Measurements from ENCODE around the gene KRT6B. TPM values are rescaled to one million over a fixed set of nuclear protein-coding genes. Genes with fewer than 3 reads are reported as not detected.
"Not testable (repeated sequence)": the region's sequence is repeated elsewhere in the genome, so short reads cannot be mapped to it uniquely, and the experiment has no call there.

Gene KRT6B
- total RNA-seq, 3 donors from 2014 or later (not counting 1 experiment from before 2014, with no cell fraction given), result not detected

DNA sequence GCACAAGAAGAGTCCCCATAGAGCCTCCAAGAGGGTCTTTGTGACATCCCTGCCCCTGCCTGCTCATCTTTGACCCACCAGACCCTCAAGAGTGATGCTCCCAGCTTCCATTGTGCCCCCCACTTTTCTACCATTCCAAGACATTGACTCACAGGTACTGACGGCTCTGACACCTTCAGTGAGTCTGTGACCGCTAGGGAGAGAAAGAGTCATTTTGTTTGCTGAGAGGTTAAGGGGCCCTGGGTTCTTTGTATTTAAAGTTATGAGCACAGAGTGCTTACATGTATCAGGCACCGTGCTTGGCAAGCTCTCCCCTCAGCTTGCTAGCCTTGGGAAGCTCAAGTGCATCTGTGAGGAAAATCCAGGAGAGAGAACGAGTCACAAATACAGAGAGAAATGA is 38.7 kb downstream of the KRT6B start:
- Histone ChIP-seq H3K27ac (ENCODE audit: low read length) (no peak overlapping the region), H3K4me1 (ENCODE audit: control insufficient read depth, insufficient read depth, low read length) (no peaks in the 10 kb centered on the region), H3K36me3 (ENCODE audit: control insufficient read depth, insufficient read depth, low read length) (no peaks in the 10 kb centered on the region), H3K27me3 (ENCODE audit: control insufficient read depth, insufficient read depth, low read length) (no peaks in the 10 kb centered on the region), H3K4me3 (ENCODE audit: low read length) (no peak overlapping the region), H3K9me3 (ENCODE audit: control insufficient read depth, insufficient read depth, low read length) (no peaks in the 10 kb centered on the region)
- Mint-ChIP-seq H3K36me3 (no peaks in the 10 kb centered on the region), H3K27ac (no peak overlapping the region), H3K4me1 (no peaks in the 10 kb centered on the region), H3K27me3 (ENCODE audit: low read depth in 2 of 2) (peaks cover 13 to 21% of the 10 kb centered on the region in 2 donors), H3K4me3 (no peak overlapping the region), H3K9me3 (no peaks in the 10 kb centered on the region)
- TF ChIP-seq, protein P1, sequence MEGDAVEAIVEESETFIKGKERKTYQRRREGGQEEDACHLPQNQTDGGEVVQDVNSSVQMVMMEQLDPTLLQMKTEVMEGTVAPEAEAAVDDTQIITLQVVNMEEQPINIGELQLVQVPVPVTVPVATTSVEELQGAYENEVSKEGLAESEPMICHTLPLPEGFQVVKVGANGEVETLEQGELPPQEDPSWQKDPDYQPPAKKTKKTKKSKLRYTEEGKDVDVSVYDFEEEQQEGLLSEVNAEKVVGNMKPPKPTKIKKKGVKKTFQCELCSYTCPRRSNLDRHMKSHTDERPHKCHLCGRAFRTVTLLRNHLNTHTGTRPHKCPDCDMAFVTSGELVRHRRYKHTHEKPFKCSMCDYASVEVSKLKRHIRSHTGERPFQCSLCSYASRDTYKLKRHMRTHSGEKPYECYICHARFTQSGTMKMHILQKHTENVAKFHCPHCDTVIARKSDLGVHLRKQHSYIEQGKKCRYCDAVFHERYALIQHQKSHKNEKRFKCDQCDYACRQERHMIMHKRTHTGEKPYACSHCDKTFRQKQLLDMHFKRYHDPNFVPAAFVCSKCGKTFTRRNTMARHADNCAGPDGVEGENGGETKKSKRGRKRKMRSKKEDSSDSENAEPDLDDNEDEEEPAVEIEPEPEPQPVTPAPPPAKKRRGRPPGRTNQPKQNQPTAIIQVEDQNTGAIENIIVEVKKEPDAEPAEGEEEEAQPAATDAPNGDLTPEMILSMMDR (IDR thresholded peaks at IDR 0.05), result no peak
- DNase-seq (no peak), ATAC-seq (no peak)
- 66% methylated on average over 3 of the region's 4 CpGs for WGBS (ENCODE audit: insufficient coverage)
- intact Hi-C loops (cut with micrococcal nuclease), result no loop called here

DNA sequence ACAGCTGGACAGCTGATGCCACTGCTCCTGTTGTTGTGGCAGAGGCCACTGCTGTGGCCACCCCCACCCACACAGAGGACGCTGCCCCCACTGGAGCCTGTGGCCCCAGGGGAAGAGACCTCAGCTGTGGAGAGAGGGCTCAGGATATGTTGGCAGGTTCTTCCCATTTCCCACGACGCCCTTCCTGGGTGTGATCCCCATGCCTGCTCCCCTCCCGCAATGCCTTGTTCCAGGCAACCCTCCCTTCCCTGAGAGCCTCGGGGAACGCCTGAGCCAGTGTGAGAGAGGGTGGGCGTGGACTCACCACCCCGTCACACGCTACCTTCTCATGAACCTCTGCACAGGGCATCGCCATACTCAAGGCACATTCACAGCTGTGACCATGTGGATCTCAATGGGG is 40.1 kb downstream of the KRT6B start:
- H3K27me3 Mint-ChIP-seq (ENCODE audit: low read depth in 2 of 2), result peaks cover 13 to 24% of the 10 kb centered on the region in 2 donors
- intact Hi-C loops (cut with micrococcal nuclease), result no loop called here
- H3K4me3 ChIP-seq (ENCODE audit: low read length), result no peak overlapping the region
- no peaks in the 10 kb centered on the region for H3K36me3 ChIP-seq (ENCODE audit: control insufficient read depth, insufficient read depth, low read length)
- no peak overlapping the region for H3K27ac Mint-ChIP-seq
- no peak for ATAC-seq
- H3K4me1 ChIP-seq (ENCODE audit: control insufficient read depth, insufficient read depth, low read length), result no peaks in the 10 kb centered on the region
- no peaks in the 10 kb centered on the region for H3K4me1 Mint-ChIP-seq
- no peaks in the 10 kb centered on the region for H3K27me3 ChIP-seq (ENCODE audit: control insufficient read depth, insufficient read depth, low read length)
- TF ChIP-seq, protein P1 (IDR thresholded peaks at IDR 0.05), result no peak
- H3K27ac ChIP-seq (ENCODE audit: low read length), result no peak overlapping the region
- no peak for DNase-seq
- no peaks in the 10 kb centered on the region for H3K9me3 ChIP-seq (ENCODE audit: control insufficient read depth, insufficient read depth, low read length)
- no peaks in the 10 kb centered on the region for H3K36me3 Mint-ChIP-seq
- no peak overlapping the region for H3K4me3 Mint-ChIP-seq
- WGBS (ENCODE audit: insufficient coverage), result 93% methylated on average over 9 of the region's 10 CpGs
- H3K9me3 Mint-ChIP-seq, result no peaks in the 10 kb centered on the region

DNA sequence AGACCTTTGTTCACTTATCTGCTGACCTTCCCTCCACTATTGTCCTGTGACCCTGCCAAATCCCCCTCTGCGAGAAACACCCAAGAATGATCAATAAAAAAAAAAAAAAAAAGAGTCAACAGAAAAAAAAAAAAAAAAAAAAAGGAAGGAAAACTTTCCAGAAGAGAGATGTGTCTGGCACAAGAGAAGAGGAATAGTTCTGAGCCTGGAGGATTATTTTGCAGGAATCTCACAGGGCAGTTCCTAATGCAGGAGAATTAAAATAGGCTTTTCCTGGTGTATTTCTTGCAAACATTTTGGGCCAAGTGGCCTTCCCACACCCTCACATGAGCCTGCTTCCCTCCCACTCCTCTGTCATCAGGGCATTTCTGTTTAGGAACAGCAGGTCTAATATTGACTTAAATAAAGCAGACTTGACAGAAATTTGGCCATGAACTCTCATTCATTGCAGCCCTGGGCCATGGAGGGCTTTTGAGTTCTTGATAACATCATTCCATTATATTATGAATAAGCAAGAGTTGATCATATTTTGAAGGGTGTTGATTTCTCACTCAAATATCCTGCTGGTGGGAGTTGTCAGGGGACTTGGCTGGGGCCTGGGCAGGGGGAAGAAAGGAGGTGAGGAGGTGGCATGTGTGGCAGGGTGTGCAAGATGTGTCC is 41.2 kb downstream of the KRT6B start:
- H3K4me3 Mint-ChIP-seq; intact Hi-C loops (cut with micrococcal nuclease); H3K9me3 ChIP-seq (ENCODE audit: control insufficient read depth, insufficient read depth, low read length); H3K27me3 ChIP-seq (ENCODE audit: control insufficient read depth, insufficient read depth, low read length); H3K27ac ChIP-seq (ENCODE audit: low read length); H3K4me1 ChIP-seq (ENCODE audit: control insufficient read depth, insufficient read depth, low read length); H3K9me3 Mint-ChIP-seq; H3K36me3 ChIP-seq (ENCODE audit: control insufficient read depth, insufficient read depth, low read length); H3K4me1 Mint-ChIP-seq; H3K36me3 Mint-ChIP-seq; DNase-seq; H3K4me3 ChIP-seq (ENCODE audit: low read length); H3K27ac Mint-ChIP-seq: not testable (repeated sequence)
- peak in 1 of 3 donors; percentile 11 for ATAC-seq
- peaks cover 13 to 19% of the 10 kb centered on the region in 2 donors for H3K27me3 Mint-ChIP-seq (ENCODE audit: low read depth in 2 of 2)
- WGBS (ENCODE audit: insufficient coverage), result no CpG with 5 or more reads among the region's 1 CpG

DNA sequence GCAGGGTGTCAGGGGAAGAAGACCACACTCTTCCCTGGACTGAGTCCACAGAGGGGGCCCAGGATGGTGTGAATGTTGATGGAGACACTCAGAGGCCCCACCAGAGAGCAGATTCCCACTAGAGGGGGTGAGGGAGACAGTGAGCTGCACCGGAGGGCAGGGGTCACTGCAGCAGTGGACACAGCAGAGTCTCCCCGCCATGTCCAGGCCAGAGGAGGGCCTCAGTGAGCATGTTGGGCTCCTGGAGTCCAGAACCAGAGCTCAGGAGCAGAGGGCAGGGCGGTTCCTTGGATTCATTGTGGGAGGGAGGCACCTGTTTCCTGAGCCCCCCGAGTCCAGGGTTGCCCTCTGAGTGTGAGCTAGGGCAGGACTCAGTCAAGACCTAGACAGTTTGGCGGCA is 44.0 kb downstream of the KRT6B start:
- no peaks in the 10 kb centered on the region for H3K4me1 ChIP-seq (ENCODE audit: control insufficient read depth, insufficient read depth, low read length)
- no peak overlapping the region for H3K27ac Mint-ChIP-seq
- no peak overlapping the region for H3K4me3 ChIP-seq (ENCODE audit: low read length)
- H3K9me3 Mint-ChIP-seq, result no peaks in the 10 kb centered on the region
- TF ChIP-seq, protein P1 (IDR thresholded peaks at IDR 0.05), result no peak
- no peaks in the 10 kb centered on the region for H3K36me3 ChIP-seq (ENCODE audit: control insufficient read depth, insufficient read depth, low read length)
- 83% methylated on average over 5 of the region's 5 CpGs for WGBS (ENCODE audit: insufficient coverage)
- no peaks in the 10 kb centered on the region for H3K36me3 Mint-ChIP-seq
- no peak overlapping the region for H3K27ac ChIP-seq (ENCODE audit: low read length)
- H3K4me1 Mint-ChIP-seq, result peaks cover 0 to 2% of the 10 kb centered on the region in 2 donors
- intact Hi-C loops (cut with micrococcal nuclease), result no loop called here
- no peaks in the 10 kb centered on the region for H3K27me3 ChIP-seq (ENCODE audit: control insufficient read depth, insufficient read depth, low read length)
- ATAC-seq (no peak), DNase-seq (no peak)
- H3K27me3 Mint-ChIP-seq (ENCODE audit: low read depth in 2 of 2), result peaks cover 6 to 13% of the 10 kb centered on the region in 2 donors
- no peak overlapping the region for H3K4me3 Mint-ChIP-seq
- H3K9me3 ChIP-seq (ENCODE audit: control insufficient read depth, insufficient read depth, low read length), result no peaks in the 10 kb centered on the region
